B cell (primary cell): ENCODE data around the gene ADAMTS13. TPM values are rescaled to one million over a fixed set of nuclear protein-coding genes. Genes with fewer than 3 reads are reported as not detected.

ENCODE experiments used
- ATAC-seq: fragments of 200-7000 bp; cut with Tn5 transposase; one replicate; pipeline ENCODE4 v1.10.0; 2021; ENCODE audit warnings: low read depth, mild to moderate bottlenecking, moderate number of reproducible peaks, moderate library complexity
- CTCF ChIA-PET: fragments of 350-600 bp; sonication (Branson Sonifier 250); formaldehyde crosslinking; loops from one replicate; lab custom pipeline; 2021; ENCODE audit warnings: antibody characterized with exemption, inconsistent platforms; lab: Charles Lee
- POLR2A ChIA-PET: fragments of 350-600 bp; sonication (Branson Sonifier 250); formaldehyde crosslinking; loops from one replicate; lab custom pipeline; 2021; ENCODE audit warnings: antibody characterized with exemption; lab: Charles Lee
- DNase-seq: peaks from one replicate; pipeline ENCODE4 v3.0.0; 2013
- H2AFZ ChIP-seq: 2 replicates; pipeline ENCODE4 v1.6.1; 2012; ENCODE audit warnings: mild to moderate bottlenecking, low read depth, low read length; ENCODE audit not compliant: insufficient read depth, poor library complexity, severe bottlenecking
- H3K27ac ChIP-seq, 2 donors: 1 replicate in 1 of 2; 2 replicates in 1 of 2; pipeline ENCODE4 v1.5.1; 2012 to 2013; ENCODE audit warnings: low read length in 2 of 2, mild to moderate bottlenecking in 2 of 2, moderate library complexity in 1 of 2
- H3K27me3 ChIP-seq, 4 experiments: fragments of 200-600 bp in 1 of 4; sonication (generic) in 1 of 4; replicated peaks in 1 of 4; 1 replicate in 2 of 4; 2 replicates in 2 of 4; pipeline versions ENCODE4 v1.6.1 to v1.7.0; 2013 to 2016; ENCODE audit warnings: low read length in 3 of 4, mild to moderate bottlenecking in 2 of 4, mixed read lengths in 1 of 4, moderate library complexity in 1 of 4; ENCODE audit not compliant: insufficient read depth in 4 of 4, control insufficient read depth in 3 of 4; ENCODE audit errors: control extremely low read depth in 1 of 4
- H3K36me3 ChIP-seq, 2 experiments: replicated peaks in 1 of 2; 1 replicate in 1 of 2; 2 replicates in 1 of 2; pipeline versions ENCODE4 v1.6.1 to v1.7.1; 2013; ENCODE audit warnings: low read length in 1 of 2; ENCODE audit not compliant: insufficient read depth in 2 of 2, control insufficient read depth in 1 of 2; ENCODE audit errors: control extremely low read depth in 1 of 2, extremely low read depth in 1 of 2
- H3K4me1 ChIP-seq, 2 donors: fragments of 200-600 bp in 1 of 2; sonication (generic) in 1 of 2; 1 replicate in 1 of 2; 2 replicates in 1 of 2; pipeline versions ENCODE4 v1.5.1 to v1.6.1; 2013 to 2017; ENCODE audit warnings: low read length in 2 of 2; ENCODE audit not compliant: control insufficient read depth in 2 of 2, insufficient read depth in 2 of 2
- H3K4me2 ChIP-seq: replicated peaks from 2 replicates; pipeline ENCODE3; 2012; ENCODE audit warnings: mild to moderate bottlenecking, low read depth, low read length; ENCODE audit not compliant: poor library complexity, severe bottlenecking
- H3K4me3 ChIP-seq, 5 experiments: fragments of 200-600 bp in 1 of 5; sonication (generic) in 1 of 5; 1 replicate in 3 of 5; 2 replicates in 2 of 5; pipeline versions ENCODE4 v1.5.1 to v1.7.0; 2011 to 2016; ENCODE audit warnings: low read length in 4 of 5, mild to moderate bottlenecking in 4 of 5, low read depth in 2 of 5, control low read depth in 1 of 5, moderate library complexity in 1 of 5; ENCODE audit not compliant: insufficient read depth in 1 of 5; ENCODE audit errors: control extremely low read depth in 1 of 5, extremely low read depth in 1 of 5
- H3K79me2 ChIP-seq: fragments of 200-600 bp; sonication (generic); one replicate; pipeline ENCODE4 v1.6.0; 2016; ENCODE audit warnings: low read length; ENCODE audit not compliant: control insufficient read depth, insufficient read depth
- H3K9ac ChIP-seq: fragments of 200-600 bp; sonication (generic); 2 replicates; pipeline ENCODE4 v1.6.1; 2017; ENCODE audit warnings: mild to moderate bottlenecking, low read length, moderate library complexity
- H3K9me3 ChIP-seq, 3 donors: one replicate each; pipeline versions ENCODE4 v1.6.1 to v1.7.1; 2013; ENCODE audit warnings: low read length in 2 of 3; ENCODE audit not compliant: control insufficient read depth in 2 of 3, insufficient read depth in 1 of 3; ENCODE audit errors: control extremely low read depth in 1 of 3
- H4K20me1 ChIP-seq: 2 replicates; pipeline ENCODE4 v1.6.0; 2012; ENCODE audit warnings: mild to moderate bottlenecking, low read length; ENCODE audit not compliant: insufficient read depth, control insufficient read depth, poor library complexity, severe bottlenecking
- H3K27ac Mint-ChIP-seq: one replicate; pipeline ENCODE4 v1.8.0; 2021; ENCODE audit warnings: mixed read lengths
- H3K27me3 Mint-ChIP-seq: one replicate; pipeline ENCODE4 v1.8.0; 2021; ENCODE audit warnings: mixed read lengths
- H3K4me1 Mint-ChIP-seq: one replicate; pipeline ENCODE4 v1.8.0; 2021; ENCODE audit warnings: mixed read lengths
- H3K4me3 Mint-ChIP-seq: one replicate; pipeline ENCODE4 v1.8.0; 2021; ENCODE audit warnings: mixed read lengths
- H3K9me3 Mint-ChIP-seq: one replicate; pipeline ENCODE4 v1.8.0; 2022; ENCODE audit warnings: mixed read lengths; ENCODE audit not compliant: insufficient read depth
- EZH2 ChIP-seq: IDR thresholded peaks from 2 replicates; pipeline ENCODE4 v1.6.1; 2012; ENCODE audit warnings: borderline replicate concordance, low read depth, mild to moderate bottlenecking, moderate library complexity, low read length; ENCODE audit not compliant: insufficient read depth, poor library complexity, severe bottlenecking
- WGBS: methylation state at CpG from one replicate; pipeline ENCODE4 v1.1.5; 2013; ENCODE audit warnings: missing lambda C conversion rate; ENCODE audit not compliant: insufficient coverage; 5-methylcytosine and 5-hydroxymethylcytosine counted together
- intact Hi-C: fragments of 100-400 bp; cut with micrococcal nuclease; formaldehyde crosslinking; loops from one replicate; pipeline ENCODE4 v1.10.0; 2022
- polyA plus RNA-seq: library from polyadenylated mRNA; depleted of rRNA; stranded (reverse); fragments of >200 nt; gene quantifications from 2 replicates; pipeline ENCODE4 v1.2.3, GENCODE V29; 2012
- total RNA-seq, 2 donors: library from RNA; stranded (reverse); fragments of 120-200 nt in 1 of 2; gene quantifications; 1 replicate in 1 of 2; 2 replicates in 1 of 2; pipeline versions ENCODE4 v1.2.3 to v1.2.4, GENCODE V29; 2013 to 2022
- TF ChIP-seq, protein P1 (sequence below): fragments of 200-600 bp; IDR thresholded peaks from one replicate; pipeline ENCODE4 v1.8.0; 2022; ENCODE audit warnings: antibody characterized with exemption, mild to moderate bottlenecking

The ADAMTS13 gene
- total and polyA plus RNA-seq, 2 donors (not counting 1 experiment from before 2014, with no cell fraction given), result 2.5 to 5.7 TPM

DNA sequence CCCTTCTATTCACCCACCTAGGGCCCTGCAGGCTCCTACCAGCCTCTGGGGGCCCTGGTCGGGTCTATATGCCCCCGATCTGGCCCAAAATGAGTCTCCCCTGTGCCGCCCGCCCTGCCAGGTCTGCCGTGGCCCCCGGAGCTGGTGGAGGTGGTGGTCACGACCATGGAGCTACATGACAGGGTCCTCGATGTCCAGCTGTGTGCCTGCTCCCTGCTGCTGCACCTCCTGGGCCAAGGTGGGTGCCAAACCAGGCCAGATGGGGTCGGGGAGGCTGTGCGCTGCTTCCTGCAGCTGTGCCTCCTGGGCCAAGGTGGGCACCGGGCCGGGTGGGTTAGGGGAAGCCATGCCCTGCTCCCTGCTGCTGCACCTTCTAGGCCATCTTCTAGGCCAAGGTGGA is 21.9 kb upstream of the ADAMTS13 start:
- Histone ChIP-seq H4K20me1 (peaks cover 23% of the 10 kb centered on the region), H3K36me3 (peaks cover 0 to 12% of the 10 kb centered on the region in 2 experiments), H3K27me3 (no peaks in the 10 kb centered on the region), H3K4me1 (no peaks in the 10 kb centered on the region), H3K4me2 (no peak overlapping the region), H3K4me3 (no peak overlapping the region), H2AFZ (no peak overlapping the region), H3K79me2 (no peaks in the 10 kb centered on the region), H3K9me3 (no peaks in the 10 kb centered on the region), H3K27ac (no peak overlapping the region), H3K9ac (no peak overlapping the region)
- 92% methylated on average over 12 of the region's 12 CpGs for WGBS
- Mint-ChIP-seq H3K9me3 (no peaks in the 10 kb centered on the region), H3K27ac (no peak overlapping the region), H3K4me1 (no peaks in the 10 kb centered on the region), H3K27me3 (no peaks in the 10 kb centered on the region), H3K4me3 (no peak overlapping the region)
- DNase-seq (no peak), ATAC-seq (no peak)
- no peak for TF ChIP-seq EZH2
- TF ChIP-seq, protein P1, sequence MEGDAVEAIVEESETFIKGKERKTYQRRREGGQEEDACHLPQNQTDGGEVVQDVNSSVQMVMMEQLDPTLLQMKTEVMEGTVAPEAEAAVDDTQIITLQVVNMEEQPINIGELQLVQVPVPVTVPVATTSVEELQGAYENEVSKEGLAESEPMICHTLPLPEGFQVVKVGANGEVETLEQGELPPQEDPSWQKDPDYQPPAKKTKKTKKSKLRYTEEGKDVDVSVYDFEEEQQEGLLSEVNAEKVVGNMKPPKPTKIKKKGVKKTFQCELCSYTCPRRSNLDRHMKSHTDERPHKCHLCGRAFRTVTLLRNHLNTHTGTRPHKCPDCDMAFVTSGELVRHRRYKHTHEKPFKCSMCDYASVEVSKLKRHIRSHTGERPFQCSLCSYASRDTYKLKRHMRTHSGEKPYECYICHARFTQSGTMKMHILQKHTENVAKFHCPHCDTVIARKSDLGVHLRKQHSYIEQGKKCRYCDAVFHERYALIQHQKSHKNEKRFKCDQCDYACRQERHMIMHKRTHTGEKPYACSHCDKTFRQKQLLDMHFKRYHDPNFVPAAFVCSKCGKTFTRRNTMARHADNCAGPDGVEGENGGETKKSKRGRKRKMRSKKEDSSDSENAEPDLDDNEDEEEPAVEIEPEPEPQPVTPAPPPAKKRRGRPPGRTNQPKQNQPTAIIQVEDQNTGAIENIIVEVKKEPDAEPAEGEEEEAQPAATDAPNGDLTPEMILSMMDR, result no peak
- CTCF ChIA-PET, result interaction anchor here (0.5 to 1.3 kb wide), 6 partner anchors 19 to 213 kb away, joined by 3 to 5 read pairs (median 4); no protein-coding TSS in a partner anchor
- intact Hi-C loops, result no loop called here
- POLR2A ChIA-PET, result interaction anchor here (0.6 to 0.7 kb wide), 2 partner anchors 11 to 334 kb away, joined by 3 to 4 read pairs; no protein-coding TSS in a partner anchor

DNA sequence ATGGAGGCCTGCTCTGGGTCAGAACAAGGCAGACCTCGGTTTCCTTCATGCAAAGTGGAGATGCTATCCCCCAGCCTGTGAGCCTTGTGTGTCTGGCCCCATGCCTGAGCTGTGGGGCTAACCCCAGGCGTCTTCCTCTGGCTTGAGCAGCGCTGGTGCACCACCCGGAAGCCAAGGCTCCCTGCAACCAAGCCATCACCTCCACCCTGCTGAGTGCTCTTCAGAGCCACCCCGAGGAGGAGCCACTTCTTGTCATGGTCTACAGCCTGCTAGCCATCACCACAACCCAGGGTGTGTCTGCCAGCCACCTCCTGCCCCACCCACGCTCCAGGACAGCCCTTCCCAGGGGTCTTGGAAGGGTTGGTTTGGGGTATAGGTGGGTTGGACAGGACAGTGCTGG is 20.6 kb upstream of the ADAMTS13 start:
- no peaks in the 10 kb centered on the region for H3K9me3 Mint-ChIP-seq
- Histone ChIP-seq H3K9me3 (no peaks in the 10 kb centered on the region), H3K79me2 (peaks cover 4% of the 10 kb centered on the region), H3K4me2 (no peak overlapping the region), H2AFZ (no peak overlapping the region), H3K27me3 (no peaks in the 10 kb centered on the region), H4K20me1 (peaks cover 36% of the 10 kb centered on the region), H3K9ac (no peak overlapping the region), H3K36me3 (peaks cover 0 to 25% of the 10 kb centered on the region in 2 experiments), H3K4me3 (no peak overlapping the region), H3K4me1 (no peaks in the 10 kb centered on the region), H3K27ac (no peak overlapping the region)
- no peak overlapping the region for H3K4me3 Mint-ChIP-seq
- 76% methylated on average over 5 of the region's 6 CpGs for WGBS
- ChIA-PET CTCF (interaction anchor here (1.3 kb wide), 1 partner anchor 215 kb away, joined by 4 read pairs; no protein-coding TSS in a partner anchor), POLR2A (no interaction called here)
- DNase-seq (no peak), ATAC-seq (no peak)
- TF ChIP-seq, protein P1, result no peak
- no peak for TF ChIP-seq EZH2
- intact Hi-C loops, result no loop called here
- H3K27ac Mint-ChIP-seq, result no peak overlapping the region
- H3K27me3 Mint-ChIP-seq, result no peaks in the 10 kb centered on the region
- H3K4me1 Mint-ChIP-seq, result no peaks in the 10 kb centered on the region
